Activated CD8-positive, alpha-beta memory T cell treated with anti-CD3 and anti-CD28 coated beads, Interleukin-2, amount 50 U/mL, for 1 hour (primary cell): ENCODE data around the gene EPHB1.
"Not testable (repeated sequence)": the region's sequence is repeated elsewhere in the genome, so short reads cannot be mapped to it uniquely, and the experiment has no call there.

ENCODE experiments used
- DNase-seq: peaks from one replicate; pipeline ENCODE4 v3.0.0-alpha.2; 2020; ENCODE audit errors: extremely low read depth

Gene EPHB1

DNA sequence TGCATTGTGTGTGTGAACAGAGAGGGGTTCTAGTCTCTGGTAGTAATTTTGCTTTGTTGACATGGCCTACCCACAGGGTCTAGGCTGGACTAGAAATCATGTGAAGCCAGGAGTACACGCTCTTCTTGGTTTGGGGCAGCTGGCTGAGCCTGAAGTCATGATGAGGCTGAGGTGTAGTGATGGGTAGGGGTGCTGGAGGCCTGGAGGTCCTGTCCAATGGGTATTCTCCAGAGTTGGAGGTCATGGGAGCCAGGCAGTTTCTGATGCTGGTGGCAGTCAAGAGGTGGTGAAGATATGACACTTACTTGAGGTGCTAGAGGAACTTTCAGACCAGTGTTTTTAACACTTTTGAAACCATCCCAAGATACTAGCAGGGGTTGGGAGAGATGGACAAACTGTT, 18.5 kb upstream of the EPHB1 start:
- DNase-seq = no peak

DNA sequence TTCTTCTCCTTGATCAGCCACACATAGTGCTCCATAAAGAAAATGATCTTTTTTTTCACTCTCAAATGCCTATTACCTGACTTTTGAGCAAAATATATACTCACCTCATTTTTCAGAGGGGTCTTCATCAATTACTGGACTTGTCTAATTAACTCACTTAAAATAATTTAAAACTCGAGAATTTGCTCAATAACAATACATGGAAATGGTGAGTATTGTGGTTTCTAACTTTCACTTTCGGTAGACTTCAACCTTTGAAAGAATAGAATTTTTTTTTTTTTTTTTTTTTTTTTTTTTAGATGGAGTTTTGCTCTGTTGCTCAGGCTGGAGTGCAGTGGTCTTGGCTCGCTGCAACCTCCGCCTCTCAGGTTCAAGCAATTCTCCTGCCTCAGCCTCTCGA, 17.7 kb upstream of the EPHB1 start:
- DNase-seq = no peak

DNA sequence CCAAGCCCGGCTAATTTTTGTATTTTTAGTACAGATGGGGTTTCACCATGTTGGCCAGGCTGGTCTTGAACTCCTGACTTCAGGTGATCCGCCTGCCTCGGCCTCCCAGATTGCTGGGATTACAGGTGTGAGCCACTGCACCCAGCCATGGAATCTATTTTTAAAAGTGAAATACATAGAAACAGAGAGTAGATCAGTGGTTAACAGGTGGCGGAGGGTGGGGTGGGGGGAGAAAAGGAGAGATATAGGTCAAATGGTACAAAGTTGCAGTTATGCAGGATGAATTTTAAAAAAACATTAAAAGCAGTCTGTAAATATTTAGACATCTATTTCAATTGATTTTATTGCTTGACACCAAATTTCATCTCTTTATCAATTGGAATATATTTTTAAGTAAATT, 6.8 kb upstream of the EPHB1 start:
- not testable (repeated sequence) for DNase-seq

DNA sequence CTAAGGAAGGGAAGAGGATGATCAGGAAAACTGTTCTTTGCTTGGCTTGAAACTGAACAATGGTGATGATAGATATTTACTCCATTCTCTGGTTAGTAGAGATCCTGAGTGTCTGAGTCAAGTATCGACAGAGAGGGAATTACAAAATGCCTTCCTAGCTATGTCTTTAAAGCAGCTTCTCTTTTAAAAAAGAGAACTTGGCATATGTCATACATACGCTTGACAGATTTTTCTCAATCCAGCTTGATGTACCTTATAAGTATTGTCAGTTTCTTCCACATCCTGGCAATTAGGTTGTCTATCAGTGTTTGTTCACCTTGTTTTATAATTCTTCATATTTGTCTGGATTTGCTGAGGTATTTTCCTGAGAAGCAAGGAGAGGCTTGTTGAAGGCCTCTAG, 5.0 kb upstream of the EPHB1 start:
- no peak for DNase-seq

DNA sequence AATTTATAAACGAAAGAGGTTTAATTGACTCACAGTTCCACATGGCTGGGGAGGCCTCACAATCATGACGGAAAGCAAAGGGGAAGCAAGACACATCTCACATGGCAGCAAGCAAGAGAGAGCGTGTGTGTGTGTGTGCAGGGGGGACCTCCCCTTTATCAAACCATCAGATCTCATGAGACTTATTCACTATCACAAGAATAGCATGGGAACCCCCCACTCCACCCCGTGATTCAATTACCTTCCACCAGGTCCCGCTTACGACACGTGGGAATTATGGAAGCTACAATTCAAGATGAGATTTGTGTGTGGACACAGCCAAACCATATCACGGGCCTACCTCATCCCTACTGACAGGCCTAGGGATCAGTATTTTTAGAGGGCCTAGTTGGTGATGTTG, 3.1 kb upstream of the EPHB1 start:
- no peak for DNase-seq

DNA sequence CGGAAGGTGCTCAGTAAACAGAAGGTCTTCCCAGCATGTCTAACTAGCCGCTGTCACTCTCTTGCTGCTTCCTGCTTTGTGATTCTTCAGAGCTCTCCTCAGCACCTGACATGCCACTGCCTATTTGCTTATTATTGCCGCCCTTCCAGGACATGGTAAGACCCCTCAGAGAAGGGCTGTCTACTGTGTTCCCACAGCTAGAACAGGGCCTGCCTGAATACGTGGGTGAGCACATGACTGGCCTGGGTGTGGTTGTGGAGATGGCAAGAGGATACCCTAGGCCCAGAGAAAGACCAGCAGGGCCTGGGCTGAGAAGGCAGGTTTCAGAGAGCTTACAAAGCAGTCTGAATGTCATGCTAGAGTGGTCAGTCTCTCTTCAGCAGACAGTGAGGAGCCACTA, 2.4 kb upstream of the EPHB1 start:
- DNase-seq = no peak

DNA sequence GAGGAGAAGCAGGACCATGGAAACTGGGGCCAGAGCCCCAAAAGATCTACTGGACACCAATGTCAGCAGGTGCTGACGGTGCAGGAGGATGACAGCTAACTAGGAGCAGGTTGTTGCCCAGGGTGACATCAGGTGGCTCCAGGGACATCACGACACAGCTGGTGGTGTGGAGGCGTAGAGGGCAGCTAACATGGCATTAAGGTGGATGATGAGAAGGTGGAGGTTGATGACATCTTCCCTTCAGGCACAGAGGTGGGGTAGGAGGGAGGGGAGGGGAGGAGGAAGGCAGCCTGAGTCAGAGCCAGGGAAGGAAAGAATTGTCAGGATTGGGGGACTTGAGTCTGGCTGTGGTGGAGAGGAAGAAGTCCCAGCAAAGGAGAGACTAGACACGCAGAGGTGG, 1.5 kb upstream of the EPHB1 start:
- no peak for DNase-seq

DNA sequence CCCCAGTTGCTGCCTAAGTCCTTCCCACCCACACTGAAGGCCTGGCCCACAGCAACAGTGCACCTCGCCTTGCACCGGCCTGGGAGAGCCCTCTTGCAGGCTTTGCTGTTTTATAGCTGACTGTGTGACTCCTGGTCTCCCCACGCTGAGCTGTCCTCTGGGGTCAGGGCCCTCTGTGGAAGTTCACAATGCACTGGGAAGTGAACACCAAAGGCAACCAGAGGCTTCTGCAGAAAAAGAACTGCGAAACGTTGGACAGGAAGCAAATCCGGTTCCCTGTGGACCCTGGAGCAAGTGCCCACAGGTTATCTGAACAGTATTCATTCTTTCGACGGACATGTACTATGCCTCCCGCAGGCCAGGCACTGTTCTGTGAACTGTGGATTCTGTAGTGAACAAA, 737 bp upstream of the EPHB1 start:
- no peak for DNase-seq

DNA sequence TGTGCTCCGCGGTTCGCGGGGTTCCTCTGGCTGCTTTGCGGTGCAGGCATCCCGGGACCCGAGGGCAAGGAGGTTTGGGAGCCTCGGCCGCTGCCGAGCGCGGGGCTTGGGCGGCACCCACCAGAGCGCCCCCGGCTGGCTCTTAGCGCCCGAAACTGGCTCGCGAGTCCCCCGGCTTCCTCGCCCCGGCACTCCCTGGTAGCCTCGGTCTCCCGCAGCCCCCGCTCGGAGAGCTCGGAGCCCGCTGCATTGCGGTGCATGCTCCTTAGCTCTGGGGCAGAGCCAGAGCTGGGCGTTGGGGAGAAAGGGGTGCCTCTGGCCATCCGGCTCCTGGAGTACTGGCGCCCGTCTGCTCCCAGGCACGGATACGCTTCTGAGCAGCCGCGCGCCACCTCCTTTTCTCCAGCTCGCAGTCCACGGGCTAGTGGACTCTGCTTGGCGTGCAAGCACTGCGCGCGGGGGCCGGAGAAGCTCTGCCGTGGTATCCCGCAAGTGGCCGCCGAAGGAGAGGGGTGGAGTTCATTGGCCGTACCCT, 753 bp downstream of the EPHB1 start:
- DNase-seq = no peak

DNA sequence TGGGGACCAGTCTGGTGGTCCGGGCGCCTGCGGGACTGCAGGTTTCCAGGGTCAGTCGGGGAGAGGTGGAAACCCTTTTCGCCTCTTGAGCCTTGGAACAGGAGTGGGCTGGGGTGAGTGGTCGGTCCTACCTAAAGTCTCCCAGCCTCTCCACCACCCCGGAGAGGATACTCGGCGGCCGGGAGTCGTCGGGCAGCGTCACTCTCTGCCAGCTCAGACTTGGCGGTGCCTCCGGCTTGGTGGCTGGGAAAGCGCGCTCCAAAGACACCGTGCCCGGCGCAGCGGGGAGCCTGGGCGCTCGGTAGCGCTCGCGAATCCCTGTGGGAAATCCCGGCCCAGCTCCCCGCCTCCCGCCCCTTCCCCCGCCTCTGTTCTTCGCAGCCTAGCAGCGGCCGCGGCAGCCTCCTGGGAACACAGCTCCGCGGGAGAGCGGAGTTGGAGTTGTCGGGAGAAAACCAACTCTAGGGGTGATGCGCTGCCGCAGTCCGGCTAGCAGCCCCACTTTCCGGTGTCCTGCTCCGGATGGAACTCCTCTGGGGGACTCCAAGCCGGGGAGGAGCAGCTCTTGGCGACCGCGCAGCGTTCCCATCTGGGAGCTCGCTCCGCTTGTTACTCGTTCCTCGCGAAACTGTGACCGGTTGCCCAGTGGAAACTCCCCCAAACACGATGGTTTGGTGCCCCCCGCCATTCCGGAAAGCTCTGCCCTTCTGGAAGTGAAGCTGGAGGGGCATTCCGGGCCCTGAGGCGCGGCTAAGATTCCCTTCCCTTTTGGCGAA, 1.4 kb downstream of the EPHB1 start:
- DNase-seq = no peak

DNA sequence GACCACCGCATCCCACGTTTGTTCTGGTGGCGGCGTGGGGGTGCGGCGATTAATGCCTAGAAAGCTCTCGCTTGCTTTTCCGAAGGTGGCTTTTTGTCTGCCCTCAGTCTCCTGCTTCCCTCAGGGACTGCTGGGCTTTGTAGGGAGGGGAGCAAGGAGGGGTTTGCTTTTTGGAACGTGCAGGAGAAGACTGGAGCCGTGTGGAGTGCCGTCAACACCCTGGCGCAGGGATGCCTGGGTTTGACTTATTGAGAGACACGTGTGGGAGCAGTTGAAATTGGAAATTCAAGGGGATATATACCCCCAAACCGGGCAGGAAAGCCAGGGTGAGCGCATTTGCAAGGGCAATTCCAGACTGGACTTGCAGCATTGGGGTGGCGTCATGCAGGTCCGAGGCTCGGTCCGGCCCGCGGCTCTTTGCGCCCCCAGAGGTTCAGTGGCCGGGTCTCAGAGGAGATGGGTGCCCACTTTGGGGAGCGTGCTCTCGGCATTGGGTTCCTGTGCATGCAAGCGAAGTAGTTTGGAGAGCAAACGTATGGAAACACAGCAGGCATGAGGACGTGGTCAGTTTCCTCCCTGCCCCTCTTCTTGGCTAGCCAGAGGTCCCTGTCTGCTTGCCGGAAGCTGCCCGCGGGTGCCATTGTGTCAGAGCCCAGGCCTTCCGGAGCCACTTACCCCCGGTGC, 2.1 kb downstream of the EPHB1 start:
- no peak for DNase-seq

DNA sequence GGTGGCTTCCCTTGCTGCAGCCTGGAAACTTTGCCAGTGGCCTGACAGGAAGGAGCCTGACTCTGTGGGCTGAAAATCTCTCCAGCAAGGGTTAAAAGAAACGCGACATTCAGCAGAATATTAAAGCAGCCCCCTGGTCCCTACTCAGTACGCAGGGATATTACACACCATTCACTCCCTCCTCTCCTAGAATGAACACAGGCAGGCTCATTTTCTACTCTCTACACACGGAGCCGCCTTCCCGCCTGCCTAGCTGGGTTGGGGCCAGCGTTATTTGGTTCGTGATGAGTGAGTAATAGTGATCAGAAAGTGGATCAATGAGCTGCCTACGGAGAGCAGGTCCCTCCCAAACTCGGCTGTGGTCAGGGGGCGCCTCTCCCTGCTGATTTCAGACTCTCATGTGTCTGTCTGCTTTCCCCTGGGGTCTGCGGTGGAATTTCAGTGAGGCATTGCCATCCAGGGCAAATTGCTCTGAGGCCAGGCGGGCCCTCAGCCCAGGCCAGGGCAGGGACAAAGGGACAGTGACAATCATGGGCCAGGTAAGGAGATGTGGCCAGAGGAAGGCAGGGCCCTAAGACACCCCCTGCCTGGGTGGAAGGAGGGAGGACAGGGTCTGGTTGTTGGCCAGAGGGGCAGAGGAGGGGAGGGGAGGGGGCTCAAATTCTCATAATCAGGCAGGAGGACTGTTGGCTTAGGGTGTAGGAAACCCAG, 2.8 kb downstream of the EPHB1 start:
- no peak for DNase-seq

DNA sequence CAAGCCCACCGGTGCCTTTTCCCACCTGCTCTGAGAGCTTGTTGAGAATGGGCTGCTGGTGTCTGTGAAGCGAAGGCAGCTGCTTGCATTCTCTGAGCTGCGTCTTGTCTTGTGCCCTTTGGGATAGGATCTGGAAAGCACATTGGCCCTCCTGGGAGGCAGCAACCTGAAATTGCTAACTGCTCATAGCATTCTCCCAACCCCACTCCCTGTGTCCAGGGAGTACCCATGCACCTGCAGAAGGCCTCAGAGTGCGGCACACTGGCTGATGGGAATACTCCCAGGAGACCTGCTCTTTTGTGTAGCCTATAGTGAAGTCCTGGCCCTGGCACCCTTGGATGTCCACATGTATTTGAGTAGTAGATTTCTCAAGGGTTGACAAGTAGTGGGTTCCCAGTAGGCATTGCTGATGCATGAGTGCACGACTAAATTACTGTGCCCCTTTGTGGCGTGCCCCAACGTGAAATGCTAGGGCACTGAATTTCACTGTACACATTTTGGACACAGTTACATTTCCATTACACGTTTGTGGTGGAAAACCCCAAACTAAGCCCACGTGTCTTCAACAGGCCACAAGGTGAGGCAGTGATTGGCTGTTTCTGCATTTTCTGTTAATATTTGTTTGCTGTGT, 3.7 kb downstream of the EPHB1 start:
- DNase-seq = no peak

DNA sequence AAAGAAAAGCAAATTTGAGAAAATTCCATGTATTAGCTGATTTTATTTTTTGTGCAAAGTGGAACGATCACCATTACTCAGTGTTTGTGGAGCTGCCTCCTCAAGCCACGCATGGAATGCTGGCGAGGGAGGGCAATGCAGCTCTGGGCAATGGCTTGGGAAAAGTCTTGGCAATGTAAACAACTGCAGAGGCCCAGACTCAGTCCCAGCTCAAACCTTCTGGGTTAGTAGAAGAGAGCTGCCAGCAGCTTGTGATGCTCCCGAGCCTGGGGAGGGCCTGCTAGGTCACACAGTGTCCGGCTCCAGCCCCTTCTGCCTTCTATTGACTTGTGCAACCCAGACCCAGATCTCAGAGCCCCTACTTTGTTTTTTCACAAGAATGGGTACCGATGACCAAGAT, 4.3 kb downstream of the EPHB1 start:
- no peak for DNase-seq

DNA sequence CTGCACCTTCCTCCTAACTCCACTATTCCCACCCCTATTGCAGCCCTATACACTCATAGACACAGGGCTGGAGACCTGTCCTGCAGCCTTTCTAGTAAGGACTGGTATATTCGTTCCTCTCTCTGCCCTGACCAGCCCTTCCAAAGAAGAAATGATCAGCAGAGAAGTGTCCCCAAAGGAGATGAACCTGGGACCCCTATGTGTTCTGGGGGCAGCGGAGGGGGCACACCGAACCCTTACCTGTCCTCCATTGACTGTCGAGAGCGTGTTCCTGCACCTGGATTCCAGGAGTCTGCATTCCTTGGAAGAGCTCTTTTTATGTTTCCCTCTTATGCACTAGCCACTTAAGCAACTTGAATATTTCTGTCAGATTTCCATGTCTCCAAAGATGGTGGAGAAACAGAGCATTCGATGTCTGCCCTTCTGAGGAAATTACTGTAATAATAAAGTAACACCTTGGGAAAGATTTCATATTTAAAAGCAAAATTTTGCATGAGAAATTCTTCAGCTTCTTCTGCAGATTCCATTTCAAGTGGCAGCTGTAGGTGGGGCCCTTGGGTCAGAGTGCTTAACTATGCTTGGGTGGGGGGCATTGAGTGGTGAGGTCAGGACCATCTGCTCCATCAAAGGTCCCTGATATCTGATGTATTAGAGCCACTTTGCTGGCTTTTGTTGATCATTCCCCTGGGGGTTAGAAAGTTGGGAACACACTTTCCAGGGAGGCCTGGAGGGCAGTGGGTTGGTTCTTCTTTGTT, 6.3 kb downstream of the EPHB1 start:
- DNase-seq = no peak

DNA sequence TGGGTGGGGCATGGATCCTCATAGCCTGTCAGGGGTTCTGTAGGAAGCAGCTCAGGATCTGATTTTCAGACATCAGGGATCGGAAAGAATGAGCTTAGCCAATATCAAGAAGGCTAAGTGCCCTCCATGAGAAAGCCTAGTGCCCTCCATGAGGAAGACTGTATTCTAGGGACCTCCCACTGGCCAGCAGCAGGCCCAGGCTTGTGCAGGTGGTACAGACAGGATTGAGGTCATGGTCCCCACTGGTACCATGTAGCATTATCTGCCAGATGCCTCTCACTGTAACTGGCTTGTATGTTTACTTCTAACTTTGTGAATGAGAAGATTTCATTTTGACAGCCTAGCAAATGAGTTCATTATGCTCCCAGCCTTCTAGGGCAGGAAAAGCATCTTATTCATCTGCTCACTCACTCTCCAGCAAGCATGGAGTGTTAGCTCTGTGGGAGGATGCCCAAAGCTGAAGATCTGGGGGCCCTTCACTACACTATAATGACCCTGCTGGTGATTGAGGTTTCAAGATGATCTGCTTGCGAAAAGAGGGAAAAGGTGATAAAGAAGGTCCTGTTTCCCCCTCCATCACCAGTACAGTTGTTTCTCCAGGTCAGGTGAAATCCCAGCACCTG, 7.5 kb downstream of the EPHB1 start:
- DNase-seq = no peak

DNA sequence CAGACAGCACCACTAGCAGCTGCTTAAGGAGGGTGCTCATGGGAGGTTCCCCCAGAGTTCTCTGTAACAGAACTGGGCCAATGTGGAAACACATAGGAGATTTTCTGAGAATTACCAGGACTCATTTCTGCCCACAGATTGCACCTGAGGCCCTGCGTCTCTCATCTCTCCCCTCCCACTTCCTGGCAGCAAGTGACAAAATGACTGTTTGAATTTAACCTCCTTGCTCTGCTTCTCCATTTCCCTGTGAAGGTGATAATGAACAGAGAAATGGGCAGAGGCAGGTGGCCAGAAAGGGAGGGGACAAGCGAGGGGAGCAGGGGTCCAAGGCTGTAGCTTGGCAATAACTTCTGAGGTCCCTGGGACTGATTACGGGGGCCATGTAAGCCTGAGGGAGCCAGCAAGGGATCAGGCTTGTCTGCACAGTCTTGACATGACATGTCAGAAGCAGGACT, 8.0 kb downstream of the EPHB1 start:
- DNase-seq = no peak

DNA sequence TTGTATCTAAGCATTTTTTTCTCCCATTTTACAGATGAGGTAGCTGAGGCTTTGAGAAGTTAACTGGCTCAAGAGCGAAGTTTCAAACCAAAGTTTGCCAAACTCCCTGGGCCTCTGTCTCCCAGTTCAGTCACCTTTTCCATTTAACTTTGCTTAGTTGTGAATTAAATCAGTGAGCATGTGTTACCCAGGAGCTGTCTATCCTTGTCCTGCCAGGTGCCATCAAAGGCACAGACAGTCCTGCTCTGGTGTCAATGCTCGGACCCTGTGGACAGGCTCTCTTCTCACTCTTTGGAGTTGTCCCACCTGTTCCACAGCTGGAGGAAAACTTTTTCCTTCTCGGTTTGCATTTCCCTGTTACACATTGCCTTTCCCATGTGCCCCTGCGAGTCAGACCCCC, 8.6 kb downstream of the EPHB1 start:
- no peak for DNase-seq

DNA sequence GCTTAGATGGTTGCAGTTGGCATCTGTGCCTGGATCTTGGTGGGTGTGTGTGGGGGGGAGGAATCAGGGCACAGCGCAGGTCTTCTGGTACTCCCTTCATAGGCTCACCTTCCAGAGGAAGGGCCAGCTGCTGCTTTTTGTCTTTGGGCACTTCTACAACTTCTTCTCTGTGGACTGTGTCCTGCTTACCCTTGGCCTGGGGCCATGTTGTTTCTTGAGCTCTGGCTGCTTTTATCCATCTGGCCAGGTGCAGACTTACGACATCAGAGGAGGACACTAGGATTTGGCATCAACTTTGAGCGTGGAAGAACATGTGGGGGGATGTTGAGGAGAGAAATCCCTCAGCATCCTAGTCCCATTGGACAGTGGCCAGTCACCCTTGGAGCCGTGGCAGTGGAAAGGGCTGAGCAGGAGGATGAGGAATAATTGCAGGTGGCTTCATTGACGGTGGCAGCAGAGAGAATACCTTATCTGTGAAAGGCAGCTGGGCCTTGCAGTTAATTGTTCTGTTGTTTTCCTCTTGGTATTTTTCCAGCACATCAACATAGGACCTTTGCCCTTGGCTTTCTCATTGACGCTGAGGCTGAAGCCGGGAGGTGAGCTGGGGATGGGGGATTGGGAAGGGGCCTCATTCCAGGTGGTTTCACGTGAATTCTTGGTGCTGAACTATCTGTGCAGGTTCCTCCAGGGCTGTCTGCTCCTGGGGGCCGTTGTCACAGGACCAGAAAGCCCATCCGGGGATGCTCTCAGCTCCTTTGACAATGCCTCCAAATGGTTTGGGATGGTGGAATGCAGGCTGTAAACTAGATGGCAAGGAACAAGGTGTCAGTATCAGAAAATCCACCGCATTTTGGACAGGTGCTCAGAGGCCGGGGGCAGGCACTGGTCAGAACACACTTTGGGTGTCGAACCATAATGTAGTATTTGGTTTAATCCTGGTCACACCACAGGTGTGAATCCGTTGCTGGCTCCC, 9.7 kb downstream of the EPHB1 start:
- DNase-seq = no peak

DNA sequence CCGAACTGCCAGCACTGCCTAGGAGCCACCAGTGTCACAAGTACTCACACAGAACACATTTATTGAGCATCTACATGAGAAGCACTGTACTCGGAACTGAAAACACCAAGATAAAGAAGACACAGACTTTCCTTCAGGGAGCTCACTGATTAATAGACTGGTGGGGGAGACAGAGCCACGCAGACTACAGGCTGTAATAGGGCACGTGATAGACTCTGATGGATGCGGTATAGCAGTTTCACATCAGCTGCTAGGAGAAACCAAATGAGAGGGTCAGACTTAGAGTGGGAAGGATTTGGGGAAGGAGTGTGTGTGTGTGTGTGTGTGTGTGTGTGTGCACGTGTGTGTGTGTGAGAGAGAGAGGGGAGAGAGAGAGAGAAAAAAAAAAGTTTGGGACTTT, 12.1 kb downstream of the EPHB1 start:
- DNase-seq = no peak
